Keratinocyte (primary cell): ENCODE measurements around the gene ADGRV1. TPM values are rescaled to one million over a fixed set of nuclear protein-coding genes. Genes with fewer than 3 reads are reported as not detected.

Experiments used
- DNase-seq: peaks from one replicate; pipeline ENCODE4 v3.0.0-alpha.2; 2011; ENCODE audit warnings: low read depth, missing footprints, low spot score
- FAIRE-seq: peaks from 2 replicates; lab custom pipeline; 2011; peaks lifted over from hg19 to GRCh38; lab: Jason Lieb, UNC
- H2AFZ ChIP-seq: 2 replicates; pipeline ENCODE4 v1.6.0; 2012; ENCODE audit warnings: low read length, control low read depth, inconsistent platforms; ENCODE audit not compliant: control insufficient read depth
- H3K27ac ChIP-seq: 2 replicates; pipeline ENCODE4 v1.5.1; 2011; ENCODE audit warnings: low read length; ENCODE audit not compliant: control insufficient read depth, insufficient read depth
- H3K27me3 ChIP-seq: 3 replicates; pipeline ENCODE4 v1.6.0; 2011; ENCODE audit warnings: low read length; ENCODE audit not compliant: control insufficient read depth, insufficient read depth; ENCODE audit errors: extremely low read depth
- H3K36me3 ChIP-seq, 2 experiments: 2 replicates in 1 of 2; 3 replicates in 1 of 2; pipeline ENCODE4 v1.5.1; 2011; ENCODE audit warnings: low read length in 2 of 2, mild to moderate bottlenecking in 1 of 2; ENCODE audit not compliant: control insufficient read depth in 2 of 2, insufficient read depth in 2 of 2; ENCODE audit errors: extremely low read depth in 1 of 2
- H3K4me1 ChIP-seq: 3 replicates; pipeline ENCODE4 v1.5.1; 2011; ENCODE audit warnings: low read length; ENCODE audit not compliant: control insufficient read depth, insufficient read depth; ENCODE audit errors: extremely low read depth
- H3K4me2 ChIP-seq: 3 replicates; pipeline ENCODE4 v1.6.0; 2011; ENCODE audit warnings: low read depth, low read length; ENCODE audit not compliant: control insufficient read depth, insufficient read depth; ENCODE audit errors: extremely low read depth
- H3K4me3 ChIP-seq, 3 experiments: fragments of 200-600 bp in 1 of 3; sonication (generic) in 1 of 3; 2 replicates in 2 of 3; 3 replicates in 1 of 3; pipeline ENCODE4 v1.5.1; 2011 to 2016; ENCODE audit warnings: low read length in 3 of 3, mild to moderate bottlenecking in 3 of 3, control low read depth in 2 of 3, inconsistent platforms in 1 of 3, low read depth in 1 of 3, mixed read lengths in 1 of 3, mixed run types in 1 of 3, moderate library complexity in 1 of 3; ENCODE audit not compliant: control insufficient read depth in 2 of 3, insufficient read depth in 2 of 3; ENCODE audit errors: extremely low read depth in 1 of 3
- H3K79me2 ChIP-seq: 2 replicates; pipeline ENCODE4 v1.6.0; 2012; ENCODE audit warnings: low read length; ENCODE audit not compliant: control insufficient read depth, insufficient read depth
- H3K9ac ChIP-seq: 3 replicates; pipeline ENCODE4 v1.6.0; 2011; ENCODE audit warnings: low read length; ENCODE audit not compliant: control insufficient read depth, insufficient read depth; ENCODE audit errors: extremely low read depth
- H3K9me1 ChIP-seq: 3 replicates; pipeline ENCODE4 v1.6.0; 2011; ENCODE audit warnings: low read length; ENCODE audit not compliant: control insufficient read depth, insufficient read depth; ENCODE audit errors: extremely low read depth
- H3K9me3 ChIP-seq: 2 replicates; pipeline ENCODE4 v1.5.1; 2012; ENCODE audit warnings: low read depth, low read length; ENCODE audit not compliant: control insufficient read depth
- H4K20me1 ChIP-seq: 3 replicates; pipeline ENCODE4 v1.6.0; 2011; ENCODE audit warnings: low read length; ENCODE audit not compliant: control insufficient read depth, insufficient read depth; ENCODE audit errors: extremely low read depth
- CTCF ChIP-seq, 3 experiments: IDR thresholded peaks in 1 of 3; conservative IDR thresholded peaks in 1 of 3; optimal IDR thresholded peaks in 1 of 3; 2 replicates in 2 of 3; 3 replicates in 1 of 3; pipeline versions ENCODE3 to v1.5.1; 2011; ENCODE audit warnings: low read length in 3 of 3, mild to moderate bottlenecking in 3 of 3, moderate library complexity in 2 of 3, control low read depth in 1 of 3, inconsistent platforms in 1 of 3; ENCODE audit not compliant: insufficient read depth in 2 of 3; ENCODE audit errors: extremely low read depth in 1 of 3
- EZH2 ChIP-seq: IDR thresholded peaks from one replicate; pipeline ENCODE4 v1.6.1; 2012; ENCODE audit warnings: inconsistent platforms, mild to moderate bottlenecking, low read length, moderate library complexity
- dilution Hi-C: fragments of 300-500 bp; cut with MboI; formaldehyde crosslinking; loops from one replicate; pipeline ENCODE4 v1.7.0; 2020; ENCODE audit warnings: low sequenced_read_pairs; ENCODE audit not compliant: extremely low pct_ligation_motif_present
- polyA plus RNA-seq, 5 experiments: library from polyadenylated mRNA; depleted of rRNA in 3 of 5; stranded (reverse) in 3 of 5; stranded (forward) in 1 of 5; unstranded in 1 of 5; fragments of >200 nt; gene quantifications; 1 replicate in 1 of 5; 2 replicates in 3 of 5; 3 replicates in 1 of 5; pipeline versions ENCODE4 v1.2.1 to v1.2.3, GENCODE V29; 2011 to 2012; ENCODE audit warnings: missing spikeins in 2 of 5, low read depth in 1 of 5, low replicate concordance in 1 of 5

Gene ADGRV1
- polyA plus RNA-seq, 1 donor (not counting 4 experiments of a cell fraction or from before 2014, with no cell fraction given): 0.05 TPM

- Histone ChIP-seq H3K4me1 (no peaks in the 10 kb centered on the region), H3K36me3 (no peaks in the 10 kb centered on the region), H3K27ac (no peak overlapping the region), H3K4me3 (no peak overlapping the region), H4K20me1 (no peaks in the 10 kb centered on the region), H3K79me2 (no peaks in the 10 kb centered on the region), H3K4me2 (no peak overlapping the region), H3K27me3 (no peaks in the 10 kb centered on the region), H2AFZ (no peak overlapping the region), H3K9ac (no peak overlapping the region), H3K9me1 (no peaks in the 10 kb centered on the region), H3K9me3 (no peaks in the 10 kb centered on the region)
- FAIRE-seq: no peak
- DNase-seq: no peak
- dilution Hi-C loops: no loop called here
- TF ChIP-seq EZH2 (no peak), CTCF (optimal IDR thresholded peaks at IDR 0.05 in 1 of 3, IDR thresholded peaks at IDR 0.05 in 1 of 3, conservative IDR thresholded peaks at IDR 0.05 in 1 of 3; ENCODE audit: extremely low read depth in 1 of 3, insufficient read depth in 2 of 3, low read length in 3 of 3) (no peak)
Observed at GRCh38 chr5:90833753-90834152, 275.2 kb downstream of the ADGRV1 start.

- no peak for FAIRE-seq
- Histone ChIP-seq H3K4me3 (no peak overlapping the region), H3K9me3 (no peaks in the 10 kb centered on the region), H3K4me2 (no peak overlapping the region), H3K79me2 (no peaks in the 10 kb centered on the region), H3K27ac (no peak overlapping the region), H3K9ac (no peak overlapping the region), H4K20me1 (no peaks in the 10 kb centered on the region), H3K27me3 (no peaks in the 10 kb centered on the region), H3K9me1 (no peaks in the 10 kb centered on the region), H3K36me3 (no peaks in the 10 kb centered on the region), H3K4me1 (no peaks in the 10 kb centered on the region), H2AFZ (no peak overlapping the region)
- TF ChIP-seq CTCF (optimal IDR thresholded peaks at IDR 0.05 in 1 of 3, IDR thresholded peaks at IDR 0.05 in 1 of 3, conservative IDR thresholded peaks at IDR 0.05 in 1 of 3; ENCODE audit: extremely low read depth in 1 of 3, insufficient read depth in 2 of 3, low read length in 3 of 3) (no peak), EZH2 (no peak)
- dilution Hi-C loops: no loop called here
- no peak for DNase-seq
Observed at GRCh38 chr5:90834711-90835110, 276.1 kb downstream of the ADGRV1 start.
